SH-SY5Y (cell line): ENCODE measurements around the gene TRIM9.

Experiments used
- GATA2 ChIP-seq: IDR thresholded peaks from 2 replicates; pipeline ENCODE4 v1.6.1; 2011; ENCODE audit warnings: mild to moderate bottlenecking, low read depth, low read length
- GATA3 ChIP-seq: IDR thresholded peaks from 2 replicates; pipeline ENCODE4 v1.6.1; 2011; ENCODE audit warnings: low read depth, mild to moderate bottlenecking, low read length, moderate library complexity

GRCh38 chr14:51019089-51019488 is 75.8 kb downstream of the TRIM9 start:
- TF ChIP-seq GATA2 (no peak), GATA3 (no peak)
